Thyroid gland (tissue), 4 donors: Measurements from ENCODE around the gene ATF7.

Source experiments
- CTCF ChIP-seq, 6 experiments: fragments of 200-600 bp in 3 of 6; fragments of 450-650 bp in 3 of 6; sonication (generic) in 3 of 6; IDR thresholded peaks; one replicate each; pipeline ENCODE4 v1.5.1; 2016 to 2019; ENCODE audit warnings: antibody characterized with exemption in 6 of 6, mild to moderate bottlenecking in 2 of 6, inconsistent platforms in 1 of 6, moderate library complexity in 1 of 6
- POLR2A ChIP-seq, 2 donors: fragments of 450-650 bp; IDR thresholded peaks; one replicate each; pipeline ENCODE4 v1.6.1; 2017; ENCODE audit warnings: antibody characterized with exemption in 2 of 2, mild to moderate bottlenecking in 2 of 2, moderate library complexity in 1 of 2

DNA sequence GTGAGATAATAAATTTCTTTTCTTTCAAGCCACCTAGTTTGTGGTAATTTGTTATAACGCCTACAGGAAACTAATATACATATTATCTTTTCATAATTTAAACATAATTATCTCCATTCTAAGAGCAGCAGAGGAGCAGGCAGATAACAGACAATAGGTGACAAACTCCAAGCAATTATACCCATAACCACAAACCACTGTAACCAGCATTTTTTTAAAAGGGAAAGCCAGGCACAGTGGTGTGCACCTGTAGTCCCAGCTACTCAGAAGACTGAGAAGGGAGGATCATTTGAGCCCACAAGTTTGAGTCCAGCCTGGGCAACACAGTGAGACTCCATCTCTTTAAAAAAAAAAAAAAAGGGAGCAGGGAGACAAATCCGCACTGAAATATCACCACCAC, 54.9 kb downstream of the ATF7 start:
- TF ChIP-seq POLR2A (IDR thresholded peaks at IDR 0.05) (no peak), CTCF (IDR thresholded peaks at IDR 0.05) (no peak)
